ENCODE data around the gene PACSIN2.

GRCh38 chr22:42948294-42948693, 66.7 kb downstream of the PACSIN2 start:
- TF ChIP-seq CTCF (IDR thresholded peaks at IDR 0.05; ENCODE audit: borderline replicate concordance, extremely low read depth, low read length, poor library complexity, severe bottlenecking): no peak
- TF ChIP-seq EZH2 (IDR thresholded peaks at IDR 0.05; ENCODE audit: borderline replicate concordance, low read depth, low read length, severe bottlenecking): no peak
